PC-3 (cell line): ENCODE data around the gene MAML3. TPM values are rescaled to one million over a fixed set of nuclear protein-coding genes. Genes with fewer than 3 reads are reported as not detected.

Experiments
- ATAC-seq: fragments of 200-7000 bp; cut with Tn5 transposase; 2 replicates; pipeline ENCODE4 v1.9.1; 2020; ENCODE audit warnings: mild to moderate bottlenecking, moderate library complexity
- BruUV-seq: library from RNA; stranded (reverse); fragments of 400-500 nt; replicated peaks from 2 replicates; lab custom pipeline; 2021; lab: Mats Ljungman, UMichigan
- CTCF ChIA-PET: fragments of 300-600 bp; sonication (Branson Sonifier 250); formaldehyde crosslinking; loops from one replicate; lab custom pipeline; 2022; ENCODE audit warnings: antibody characterized with exemption; lab: Charles Lee
- POLR2A ChIA-PET: fragments of 300-600 bp; sonication (Branson Sonifier 250); formaldehyde crosslinking; loops from one replicate; lab custom pipeline; 2022; ENCODE audit warnings: antibody characterized with exemption; ENCODE audit not compliant: unreplicated experiment; lab: Charles Lee
- DNase-seq: peaks from one replicate; pipeline ENCODE4 v3.0.0-alpha.2; 2015
- H2AFZ ChIP-seq: fragments of 300-600 bp; sonication (generic); 2 replicates; pipeline ENCODE4 v1.6.0; 2016; ENCODE audit warnings: antibody characterized with exemption, low read length
- H3F3A ChIP-seq: fragments of 300-600 bp; sonication (generic); one replicate; pipeline ENCODE4 v1.6.0; 2017; ENCODE audit warnings: antibody characterized with exemption, low read length, control low read depth, mild to moderate bottlenecking; ENCODE audit not compliant: unreplicated experiment
- H3K27ac ChIP-seq: fragments of 300-600 bp; sonication (generic); 2 replicates; pipeline ENCODE4 v1.5.1; 2016; ENCODE audit warnings: mild to moderate bottlenecking, low read length
- H3K27me3 ChIP-seq: fragments of 300-600 bp; sonication (generic); 2 replicates; pipeline ENCODE4 v1.6.1; 2016; ENCODE audit warnings: low read length, mixed read lengths
- H3K36me3 ChIP-seq: fragments of 300-600 bp; sonication (generic); 2 replicates; pipeline ENCODE4 v1.6.1; 2016; ENCODE audit warnings: low read depth, mixed run types, low read length, mixed read lengths
- H3K4me1 ChIP-seq: fragments of 300-600 bp; sonication (generic); 2 replicates; pipeline ENCODE4 v1.5.1; 2016; ENCODE audit warnings: low read length; ENCODE audit not compliant: insufficient read depth
- H3K4me2 ChIP-seq: fragments of 300-600 bp; sonication (generic); 2 replicates; pipeline ENCODE4 v1.6.0; 2016; ENCODE audit warnings: low read length
- H3K4me3 ChIP-seq: fragments of 300-600 bp; sonication (generic); 2 replicates; pipeline ENCODE4 v1.5.1; 2016; ENCODE audit warnings: mild to moderate bottlenecking, low read length, mixed read lengths
- H3K79me2 ChIP-seq: fragments of 300-600 bp; sonication (generic); 2 replicates; pipeline ENCODE4 v1.6.1; 2017; ENCODE audit warnings: low read length, mixed read lengths
- H3K9ac ChIP-seq: fragments of 300-600 bp; sonication (generic); 2 replicates; pipeline ENCODE4 v1.6.0; 2016; ENCODE audit warnings: mild to moderate bottlenecking, low read length
- H3K9me2 ChIP-seq: fragments of 300-600 bp; sonication (generic); replicated peaks from 2 replicates; pipeline ENCODE4 v1.6.1; 2016; ENCODE audit warnings: mixed run types, low read length, mixed read lengths
- H3K9me3 ChIP-seq: fragments of 300-600 bp; sonication (generic); 2 replicates; pipeline ENCODE4 v1.6.1; 2016; ENCODE audit warnings: low read length, mixed read lengths
- H4K20me1 ChIP-seq: fragments of 300-600 bp; sonication (generic); 2 replicates; pipeline ENCODE4 v1.6.1; 2016; ENCODE audit warnings: low read length, mixed read lengths
- EZH2 ChIP-seq: fragments of 300-600 bp; sonication (generic); IDR thresholded peaks from one replicate; pipeline ENCODE4 v1.6.1; 2017; ENCODE audit warnings: antibody characterized with exemption, mild to moderate bottlenecking, low read length; ENCODE audit not compliant: unreplicated experiment
- EZH2phosphoT487 ChIP-seq: fragments of 300-600 bp; sonication (generic); IDR thresholded peaks from 2 replicates; pipeline ENCODE4 v1.6.1; 2018; ENCODE audit warnings: mild to moderate bottlenecking, antibody characterized with exemption, low read length, borderline replicate concordance
- intact Hi-C: fragments of 100-400 bp; cut with micrococcal nuclease; formaldehyde crosslinking; loops from 2 replicates; pipeline ENCODE4 v1.9.0; 2023
- total RNA-seq: library from RNA; depleted of rRNA; stranded (reverse); fragments of >200 nt; gene quantifications from 2 replicates; pipeline ENCODE4 v1.2.3, GENCODE V29; 2014
- TF ChIP-seq, protein P1 (sequence below): fragments of 300-600 bp; sonication (generic); conservative IDR thresholded peaks from 2 replicates; pipeline ENCODE4 v1.5.1; 2017; ENCODE audit warnings: antibody characterized with exemption, low read depth, mild to moderate bottlenecking, low read length

The MAML3 gene
- total RNA-seq, 1 experiment from 2014 or later = 4.3 TPM

DNA sequence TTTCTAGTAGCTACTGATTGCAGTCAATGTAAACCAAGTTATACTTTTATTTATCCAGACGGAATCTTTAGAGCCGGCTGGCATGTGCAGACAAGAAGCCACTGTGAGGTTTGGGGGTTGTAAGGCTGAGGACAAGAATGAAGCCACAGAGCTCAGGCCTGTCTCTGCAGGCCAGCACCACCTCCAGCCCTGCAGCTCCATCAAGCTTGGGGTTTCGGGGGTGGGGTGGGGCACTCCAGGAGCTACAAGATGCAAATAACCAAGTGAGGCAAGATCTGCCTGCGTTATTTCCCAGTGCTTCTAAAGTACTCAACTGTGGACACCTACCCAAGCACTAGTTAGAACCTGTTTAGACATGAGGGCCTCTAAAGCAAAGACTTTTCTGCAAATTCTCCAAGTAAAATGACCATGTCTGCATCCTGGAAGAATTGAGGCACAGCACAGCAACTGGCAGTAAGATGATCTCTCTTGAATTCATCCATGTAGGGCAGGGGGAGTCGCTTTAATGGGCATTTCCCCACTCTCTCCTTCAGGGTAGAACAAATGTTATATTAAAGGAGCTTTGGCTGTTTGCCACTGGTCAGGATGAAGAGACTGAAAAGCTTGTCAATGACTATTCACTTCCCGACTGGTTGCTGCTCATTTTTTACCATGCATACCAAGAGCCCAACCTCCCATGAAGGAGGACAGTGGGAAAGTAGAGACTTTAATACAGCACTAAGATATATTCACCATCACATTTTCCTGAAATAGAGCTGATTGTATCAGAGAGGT is 265.8 kb downstream of the MAML3 start:
- Histone ChIP-seq H2AFZ (no peak overlapping the region), H3K36me3 (no peaks in the 10 kb centered on the region), H3K4me2 (peak overlapping the region; percentile 95), H3K4me1 (peaks cover 49% of the 10 kb centered on the region), H3K4me3 (no peak overlapping the region; the same call in 1 of the 2 replicates), H3K9me2 (no peaks in the 10 kb centered on the region), H3F3A (no peaks in the 10 kb centered on the region), H3K9me3 (no peaks in the 10 kb centered on the region), H3K9ac (no peak overlapping the region), H3K27ac (peak overlapping the region; percentile 50), H3K27me3 (no peaks in the 10 kb centered on the region), H4K20me1 (no peaks in the 10 kb centered on the region), H3K79me2 (no peaks in the 10 kb centered on the region)
- DNase-seq (peak; percentile 26), ATAC-seq (no peak)
- ChIA-PET CTCF (no interaction called here), POLR2A (no interaction called here)
- intact Hi-C loops = no loop called here
- no TSS peak for BruUV-seq
- TF ChIP-seq EZH2phosphoT487 = no peak
- TF ChIP-seq, protein P1, sequence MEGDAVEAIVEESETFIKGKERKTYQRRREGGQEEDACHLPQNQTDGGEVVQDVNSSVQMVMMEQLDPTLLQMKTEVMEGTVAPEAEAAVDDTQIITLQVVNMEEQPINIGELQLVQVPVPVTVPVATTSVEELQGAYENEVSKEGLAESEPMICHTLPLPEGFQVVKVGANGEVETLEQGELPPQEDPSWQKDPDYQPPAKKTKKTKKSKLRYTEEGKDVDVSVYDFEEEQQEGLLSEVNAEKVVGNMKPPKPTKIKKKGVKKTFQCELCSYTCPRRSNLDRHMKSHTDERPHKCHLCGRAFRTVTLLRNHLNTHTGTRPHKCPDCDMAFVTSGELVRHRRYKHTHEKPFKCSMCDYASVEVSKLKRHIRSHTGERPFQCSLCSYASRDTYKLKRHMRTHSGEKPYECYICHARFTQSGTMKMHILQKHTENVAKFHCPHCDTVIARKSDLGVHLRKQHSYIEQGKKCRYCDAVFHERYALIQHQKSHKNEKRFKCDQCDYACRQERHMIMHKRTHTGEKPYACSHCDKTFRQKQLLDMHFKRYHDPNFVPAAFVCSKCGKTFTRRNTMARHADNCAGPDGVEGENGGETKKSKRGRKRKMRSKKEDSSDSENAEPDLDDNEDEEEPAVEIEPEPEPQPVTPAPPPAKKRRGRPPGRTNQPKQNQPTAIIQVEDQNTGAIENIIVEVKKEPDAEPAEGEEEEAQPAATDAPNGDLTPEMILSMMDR = no peak
- no peak for TF ChIP-seq EZH2

DNA sequence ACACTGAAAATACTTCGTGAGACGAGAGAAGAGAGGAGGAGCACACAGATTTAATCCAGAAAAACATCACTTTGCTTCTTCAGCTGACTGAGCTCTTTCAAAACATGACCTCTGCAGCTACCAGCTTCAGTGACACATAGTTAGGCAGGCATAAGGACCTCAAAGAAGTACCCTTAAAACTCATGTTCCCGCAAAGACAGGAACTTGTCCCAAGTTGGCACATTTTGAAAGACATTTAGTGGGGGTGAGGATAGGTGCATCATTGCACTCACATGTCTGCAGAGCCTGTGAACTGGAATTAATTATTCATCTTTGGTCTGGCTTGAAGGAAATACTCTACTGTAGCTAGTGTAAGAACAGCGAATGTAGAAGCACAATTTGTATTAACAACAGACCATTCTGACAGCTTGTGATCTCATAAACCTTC is 266.6 kb downstream of the MAML3 start:
- BruUV-seq = no TSS peak
- Histone ChIP-seq H3K9me3 (no peaks in the 10 kb centered on the region), H3F3A (no peaks in the 10 kb centered on the region), H3K4me3 (peak overlapping the region; percentile 73), H3K9me2 (no peaks in the 10 kb centered on the region), H3K36me3 (no peaks in the 10 kb centered on the region), H3K4me2 (peak overlapping the region; percentile 95), H2AFZ (peak overlapping the region; percentile 47), H3K27ac (no peak overlapping the region), H3K27me3 (no peaks in the 10 kb centered on the region), H3K79me2 (no peaks in the 10 kb centered on the region), H4K20me1 (no peaks in the 10 kb centered on the region), H3K9ac (peak overlapping the region; percentile 50; the same call in 1 of the 2 replicates), H3K4me1 (peaks cover 49% of the 10 kb centered on the region)
- DNase-seq (no peak), ATAC-seq (peak; percentile 26)
- intact Hi-C loops = no loop called here
- CTCF ChIA-PET = no interaction called here
- TF ChIP-seq EZH2 (no peak), EZH2phosphoT487 (no peak)
- TF ChIP-seq, protein P1 = no peak
- POLR2A ChIA-PET = interaction anchor here (0.7 kb wide), 1 partner anchor 19 kb away, joined by 3 read pairs; no protein-coding TSS in a partner anchor

DNA sequence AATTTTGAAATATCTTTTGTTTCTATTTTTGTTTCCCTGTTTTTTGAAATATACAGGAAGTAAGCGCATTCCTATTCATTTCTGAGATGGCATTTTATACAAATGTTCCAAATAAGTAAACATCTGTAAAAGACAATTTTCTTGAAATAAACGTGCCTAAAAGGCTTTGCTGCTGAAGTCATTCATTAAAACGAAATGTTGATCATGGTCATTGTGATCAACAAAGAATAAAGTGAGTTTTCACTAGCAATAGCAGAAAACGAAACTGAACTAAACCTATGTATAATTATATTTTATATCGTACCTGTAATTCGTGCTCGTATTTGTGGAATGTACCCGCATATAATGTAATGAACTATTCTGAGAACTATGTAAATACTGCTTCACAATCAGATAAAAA is 267.2 kb downstream of the MAML3 start:
- no peaks in the 10 kb centered on the region for H4K20me1 ChIP-seq
- peak overlapping the region; percentile 95 for H3K4me2 ChIP-seq
- peak overlapping the region; percentile 73 for H3K4me3 ChIP-seq
- ATAC-seq (no peak), DNase-seq (no peak)
- BruUV-seq = no TSS peak
- no peak overlapping the region for H3K27ac ChIP-seq
- H3K27me3 ChIP-seq = no peaks in the 10 kb centered on the region
- ChIA-PET POLR2A (interaction anchor here (0.7 kb wide), 1 partner anchor 20 kb away, joined by 3 read pairs; no protein-coding TSS in a partner anchor), CTCF (no interaction called here)
- no peaks in the 10 kb centered on the region for H3K9me3 ChIP-seq
- no peaks in the 10 kb centered on the region for H3K79me2 ChIP-seq
- peak overlapping the region; percentile 47 for H2AFZ ChIP-seq
- H3K4me1 ChIP-seq = peaks cover 49% of the 10 kb centered on the region
- TF ChIP-seq EZH2phosphoT487 = no peak
- no peak for TF ChIP-seq EZH2
- TF ChIP-seq, protein P1 = no peak
- no peaks in the 10 kb centered on the region for H3K9me2 ChIP-seq
- H3K36me3 ChIP-seq = no peaks in the 10 kb centered on the region
- intact Hi-C loops = no loop called here
- H3F3A ChIP-seq = no peaks in the 10 kb centered on the region
- H3K9ac ChIP-seq = peak overlapping the region; percentile 50
